ENCODE data around the gene SP4. TPM values are rescaled to one million over a fixed set of nuclear protein-coding genes. Genes with fewer than 3 reads are reported as not detected.
A peak's percentile ranks its signal among the peaks of the same experiment; 100 is the strongest.

Gene SP4
- total RNA-seq, 1 experiment from 2014 or later = 14.1 TPM

GRCh38 chr7:21544715-21545114 lies 116.8 kb downstream of the SP4 start:
- no peak for DNase-seq (ENCODE audit: low read depth, low spot score)
- in situ Hi-C loops (cut with HindIII; ENCODE audit: low pct_unique_long_range_greater_than_20kb, low sequenced_read_pairs) = no loop called here

GRCh38 chr7:21547501-21547900 lies 119.6 kb downstream of the SP4 start:
- in situ Hi-C loops (cut with HindIII; ENCODE audit: low pct_unique_long_range_greater_than_20kb, low sequenced_read_pairs) = no loop called here
- no peak for DNase-seq (ENCODE audit: low read depth, low spot score)

GRCh38 chr7:21548491-21548890 lies 120.6 kb downstream of the SP4 start:
- DNase-seq (ENCODE audit: low read depth, low spot score) = peak; percentile 48
- in situ Hi-C loops (cut with HindIII; ENCODE audit: low pct_unique_long_range_greater_than_20kb, low sequenced_read_pairs) = no loop called here

GRCh38 chr7:21550076-21550475 lies 122.2 kb downstream of the SP4 start:
- in situ Hi-C loops (cut with HindIII; ENCODE audit: low pct_unique_long_range_greater_than_20kb, low sequenced_read_pairs) = no loop called here
- no peak for DNase-seq (ENCODE audit: low read depth, low spot score)

- peak; percentile 32 for DNase-seq (ENCODE audit: low read depth, low spot score)
- in situ Hi-C loops (cut with HindIII; ENCODE audit: low pct_unique_long_range_greater_than_20kb, low sequenced_read_pairs) = no loop called here
Measured at GRCh38 chr7:21550821-21551531, 123.1 kb downstream of the SP4 start.

GRCh38 chr7:21562385-21562784 lies 134.5 kb downstream of the SP4 start:
- DNase-seq (ENCODE audit: low read depth, low spot score) = no peak
- in situ Hi-C loops (cut with HindIII; ENCODE audit: low pct_unique_long_range_greater_than_20kb, low sequenced_read_pairs) = no loop called here

Small RNA genes lying within 50 kb of the gene (small RNA-seq; reads per million reads assigned to genes)
- gene MIR1183 = 0 reads per million in 2 experiments
- gene RNU1-15P = 0 reads per million in 2 experiments

Other genes with a start within 250 kb of the SP4 start
- gene DNAH11, start 115.0 kb downstream of the SP4 start, total RNA-seq (2014; rRNA removed; shearing (Covaris generic)) = 0.40 and 1.7 TPM in 2 replicates

Data from SK-MEL-5 (cell line).